GM18505 (cell line): Measurements from ENCODE around the gene NALCN.

Experiments
- ATAC-seq: cut with Tn5 transposase; IDR thresholded peaks from one replicate; pipeline ENCODE4 v1.9.1; 2021; ENCODE audit not compliant: unreplicated experiment
- POLR2A ChIP-seq: IDR thresholded peaks from 4 replicates; pipeline ENCODE4 v1.6.1; 2011; ENCODE audit warnings: borderline replicate concordance; ENCODE audit not compliant: insufficient read depth, insufficient read length; ENCODE audit errors: extremely low read depth

The NALCN gene

DNA sequence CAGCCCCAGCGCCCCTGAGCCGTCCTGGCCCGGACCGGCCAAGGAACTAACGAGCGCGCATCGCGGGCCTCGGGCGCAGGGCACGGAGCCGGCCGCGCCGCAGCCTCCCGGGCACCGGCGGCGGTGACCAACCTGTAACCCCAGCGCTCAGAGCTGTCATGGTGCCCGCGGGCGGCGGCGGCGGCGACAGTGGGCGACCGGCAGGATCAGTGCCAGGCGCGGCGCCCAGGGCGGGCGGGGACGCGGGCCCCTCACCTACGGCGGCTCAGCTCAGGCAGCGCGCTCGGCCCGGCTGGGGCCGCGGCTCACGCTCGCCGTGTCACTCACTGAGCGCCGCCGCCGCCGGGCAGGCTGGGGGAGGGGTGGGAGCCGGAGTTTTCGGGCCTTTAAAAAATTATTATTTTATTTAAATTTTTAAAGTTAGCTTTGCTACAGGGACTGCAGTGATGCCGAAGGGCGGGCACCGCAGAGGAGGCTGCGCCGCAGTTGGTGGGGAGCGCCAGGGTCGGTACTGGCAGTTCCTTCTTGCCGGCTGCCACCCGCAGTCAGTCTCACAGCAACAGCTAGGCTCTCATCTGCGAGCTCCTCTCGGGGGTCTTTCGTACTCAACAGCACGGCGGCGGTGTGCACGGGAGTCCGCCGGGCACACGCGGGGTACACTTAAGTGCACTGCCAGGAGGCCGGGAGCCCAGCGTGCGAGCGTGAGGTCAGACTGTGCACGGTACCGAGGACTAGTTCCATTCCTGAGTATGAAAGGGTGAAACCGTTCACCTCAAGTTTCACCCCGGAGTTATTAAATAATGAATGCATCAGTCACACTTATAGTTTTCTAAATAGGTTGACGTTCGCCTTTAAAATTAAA, at the start of gene NALCN:
NALCN (minus strand) TSS at position 328 of the 862 bp plus-strand sequence. CDS start 17,382 bp downstream, outside the sequence.
- TF ChIP-seq POLR2A, result no peak
- ATAC-seq, result no peak

DNA sequence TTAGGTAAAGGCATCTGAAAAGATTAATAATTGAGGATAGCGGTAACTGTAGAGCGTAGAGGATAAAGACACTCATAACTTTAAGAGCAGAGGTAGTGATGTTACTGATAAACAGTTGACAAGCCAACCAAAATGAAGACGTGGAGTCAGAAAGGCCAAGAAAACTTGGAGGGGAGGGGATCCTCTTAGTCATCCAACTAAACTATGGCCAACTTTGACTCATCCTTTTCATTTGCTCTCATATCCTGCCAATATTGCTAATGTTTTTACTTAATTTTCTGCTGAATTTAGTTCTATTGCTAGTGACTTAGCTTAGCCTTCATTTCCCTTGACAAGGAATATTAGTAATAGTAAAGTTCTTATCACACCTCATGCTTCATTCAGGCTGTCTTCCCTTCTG, 49.6 kb upstream of the NALCN start:
- no peak for ATAC-seq
- no peak for TF ChIP-seq POLR2A

GRCh38 chr13:101457176-101457575, 40.9 kb upstream of the NALCN start:
- no peak for TF ChIP-seq POLR2A
- no peak for ATAC-seq

DNA sequence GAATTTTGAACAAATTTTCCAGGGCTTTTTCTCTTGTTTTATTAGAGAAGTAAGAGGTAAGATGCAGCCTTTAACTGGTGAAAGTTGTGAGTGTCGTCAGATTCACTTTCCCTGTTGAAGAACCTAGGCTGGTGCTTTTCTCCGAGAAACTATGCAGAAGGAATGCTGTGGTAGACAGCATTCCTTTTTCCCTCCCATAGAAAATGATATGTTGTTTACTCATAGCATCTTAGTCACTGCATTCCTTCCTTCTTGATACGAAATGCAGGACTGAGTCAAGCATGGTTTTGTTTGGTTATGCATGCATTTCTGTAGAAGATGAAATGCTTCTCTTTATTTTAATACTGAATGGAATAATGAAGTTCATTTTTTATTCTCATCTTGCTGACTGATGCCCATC, 39.6 kb upstream of the NALCN start:
- no peak for ATAC-seq
- no peak for TF ChIP-seq POLR2A

DNA sequence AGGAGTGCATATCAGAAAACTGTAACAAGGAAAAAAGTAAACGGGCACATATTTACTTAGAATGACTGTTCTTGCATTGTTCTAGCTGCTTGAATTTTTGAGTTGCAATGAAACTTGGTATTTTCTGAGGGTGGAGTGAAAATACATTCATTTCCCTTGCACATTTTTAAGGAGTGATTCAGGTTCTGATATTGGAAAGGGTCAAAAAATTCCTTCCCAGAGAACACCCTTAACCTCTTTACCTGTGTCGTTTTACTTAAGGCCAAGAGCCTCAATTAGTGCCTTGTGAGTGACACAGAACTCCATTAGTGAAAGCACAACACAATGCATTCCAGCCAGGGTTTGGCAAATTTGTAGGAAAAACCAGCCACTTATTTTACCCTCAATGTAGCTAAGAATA, 38.5 kb upstream of the NALCN start:
- ATAC-seq, result no peak
- no peak for TF ChIP-seq POLR2A

DNA sequence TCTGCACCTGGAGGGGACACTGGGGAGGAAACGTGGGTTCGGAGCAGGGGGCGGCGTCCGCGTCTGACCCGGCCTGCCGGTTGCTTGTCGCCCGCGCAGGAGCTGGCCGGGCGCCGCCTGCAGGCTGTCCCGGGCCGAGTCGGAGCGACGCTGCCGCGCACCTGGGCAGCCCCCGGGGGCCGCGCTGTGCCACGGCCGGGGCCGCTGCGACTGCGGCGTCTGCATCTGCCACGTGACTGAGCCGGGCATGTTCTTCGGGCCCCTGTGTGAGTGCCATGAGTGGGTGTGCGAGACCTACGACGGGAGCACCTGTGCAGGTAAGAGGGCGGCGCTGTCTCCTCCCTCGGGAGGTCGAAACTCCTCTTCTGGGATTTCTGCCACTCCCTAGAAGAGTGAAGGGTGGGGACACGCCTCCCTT, 37.5 kb upstream of the NALCN start:
- no peak for TF ChIP-seq POLR2A
- ATAC-seq, result no peak

DNA sequence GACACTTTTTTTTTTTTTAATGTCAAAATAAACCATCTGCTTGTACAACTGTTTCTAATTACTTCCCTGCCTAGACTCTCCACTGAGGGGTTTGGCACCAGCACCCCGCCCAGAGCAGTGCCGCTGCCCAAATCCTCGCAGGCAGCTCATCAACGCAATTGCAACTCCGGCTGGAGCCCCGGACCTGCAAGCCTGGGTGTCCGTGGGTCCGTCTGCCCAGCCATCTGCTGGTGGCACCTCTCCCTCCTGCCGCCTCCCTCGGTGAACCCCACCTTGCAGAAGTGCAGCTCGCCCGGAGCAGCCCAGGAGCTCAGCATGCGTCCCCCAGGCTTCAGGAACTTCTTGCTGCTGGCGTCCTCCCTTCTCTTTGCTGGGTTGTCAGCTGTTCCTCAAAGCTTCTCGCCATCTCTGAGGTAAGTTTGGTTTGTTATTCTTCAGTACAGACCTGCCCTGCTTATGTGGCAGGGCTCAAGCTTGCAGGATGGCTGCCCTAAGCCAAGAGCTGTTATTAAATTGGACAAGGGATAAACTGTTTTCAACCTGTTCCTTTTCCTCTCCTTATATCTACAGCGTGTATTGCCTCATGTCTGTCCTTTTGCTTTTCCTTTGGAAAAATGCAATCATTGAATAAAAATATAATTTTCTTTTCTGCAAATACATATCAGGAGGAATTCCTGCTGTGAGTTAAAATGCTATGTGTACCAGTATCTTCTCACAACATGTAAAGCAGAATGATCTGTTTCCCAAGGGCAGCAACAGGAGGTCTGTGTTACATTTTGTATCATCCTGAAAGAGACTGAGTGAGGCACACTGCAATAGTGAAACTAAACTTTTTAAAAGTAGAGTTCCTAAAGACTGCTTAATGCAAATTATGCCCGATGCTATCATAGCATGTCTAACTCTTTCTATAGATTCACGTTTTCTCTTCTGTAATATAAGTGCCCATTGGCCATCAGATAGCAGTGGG, 36.5 kb upstream of the NALCN start, which contains the start of gene ITGBL1:
ITGBL1 (plus strand) TSS at position 157 of the 967 bp plus-strand sequence; CDS start at position 316, 159 bp downstream.
- no peak for TF ChIP-seq POLR2A
- ATAC-seq, result peak; percentile 78

DNA sequence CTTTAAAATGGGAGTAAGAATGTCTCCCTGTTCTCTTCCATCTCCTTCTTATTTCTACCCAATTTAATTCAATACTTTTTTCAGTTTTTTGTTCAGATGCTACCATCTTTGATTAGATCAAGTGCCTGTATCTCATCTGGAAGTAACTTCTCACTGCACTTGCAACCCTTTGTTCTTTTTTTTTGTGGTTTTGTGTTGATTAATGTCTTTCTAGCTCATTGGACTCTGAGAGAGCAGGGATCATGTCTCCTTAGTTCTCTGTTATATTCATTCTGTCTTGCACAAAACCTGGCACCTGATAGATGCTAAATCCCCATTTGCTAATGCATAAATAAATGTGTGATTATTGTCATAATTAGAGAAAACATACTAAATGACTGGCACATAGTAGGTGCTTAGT, 35.3 kb upstream of the NALCN start:
- no peak for ATAC-seq
- no peak for TF ChIP-seq POLR2A

GRCh38 chr13:101450749-101451130, 34.4 kb upstream of the NALCN start:
- no peak for ATAC-seq
- TF ChIP-seq POLR2A, result no peak

DNA sequence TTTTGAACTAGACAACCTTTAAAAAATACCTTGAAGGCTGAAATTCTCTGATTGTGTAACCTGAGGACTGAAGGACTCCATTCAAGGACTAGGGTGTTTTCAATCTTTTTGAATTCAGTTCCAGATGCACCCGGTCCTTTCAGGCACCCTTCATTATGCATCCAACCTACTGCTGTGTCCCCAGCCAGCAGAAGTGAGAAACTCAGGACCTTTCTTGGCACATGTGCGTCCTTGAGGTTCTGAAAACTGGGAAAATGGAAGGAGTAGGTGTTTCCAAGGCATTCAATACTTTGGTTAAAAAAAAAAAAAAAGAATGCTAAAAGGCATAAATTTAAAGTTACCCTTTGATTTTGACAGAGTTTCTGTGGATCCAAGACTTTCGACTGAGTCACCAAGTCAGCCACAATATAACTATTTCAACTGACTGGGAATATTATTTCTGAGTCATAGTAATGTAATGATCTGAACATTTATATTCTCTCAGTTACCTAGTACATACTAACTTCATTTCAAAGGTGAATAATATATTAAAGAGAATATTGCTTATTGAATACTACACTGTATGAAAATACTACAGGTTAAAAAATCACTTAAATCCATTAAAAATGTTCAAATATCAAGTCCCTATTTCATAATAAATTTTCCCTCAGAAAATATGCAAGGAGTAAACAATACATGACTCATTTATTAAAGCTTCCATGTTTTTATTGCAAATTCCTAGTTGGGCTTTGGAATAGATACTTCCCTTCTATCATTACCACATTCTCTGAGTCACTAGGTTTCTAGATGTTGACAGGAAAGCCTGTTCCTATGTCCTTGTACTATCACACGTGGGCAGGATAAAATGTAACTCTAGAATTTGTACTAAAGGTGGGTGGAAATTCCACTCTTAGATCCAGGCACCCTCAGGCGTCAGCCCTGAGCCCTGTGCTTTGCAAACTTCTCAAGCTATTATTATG, 33.8 kb upstream of the NALCN start:
- ATAC-seq, result no peak
- TF ChIP-seq POLR2A, result no peak

GRCh38 chr13:101447852-101448251, 31.5 kb upstream of the NALCN start:
- no peak for TF ChIP-seq POLR2A
- ATAC-seq, result no peak

DNA sequence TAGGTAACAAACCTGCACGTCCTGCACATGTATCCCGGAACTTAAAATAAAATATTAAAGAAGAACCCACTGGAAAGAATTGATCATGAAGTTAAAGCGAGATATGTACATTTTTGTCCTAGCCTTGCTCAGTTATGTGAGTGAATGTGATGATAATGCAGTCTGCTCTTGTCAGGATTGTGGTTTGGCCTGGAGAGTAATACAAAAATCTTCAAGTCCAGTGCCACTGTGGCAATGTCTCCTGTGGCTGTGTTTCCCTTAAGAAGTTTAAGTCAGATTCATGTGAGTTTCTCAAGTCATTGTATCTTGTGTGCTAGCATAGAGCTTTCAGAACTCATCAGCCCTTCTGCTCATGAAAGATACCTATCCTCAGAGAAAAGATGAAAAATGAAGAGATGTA, 18.2 kb upstream of the NALCN start:
- TF ChIP-seq POLR2A, result no peak
- no peak for ATAC-seq
